Keratinocyte (primary cell): Measurements from ENCODE around the gene PGC.

Source experiments
- CTCF ChIP-seq, 3 experiments: IDR thresholded peaks in 1 of 3; conservative IDR thresholded peaks in 1 of 3; optimal IDR thresholded peaks in 1 of 3; 2 replicates in 2 of 3; 3 replicates in 1 of 3; pipeline versions ENCODE3 to v1.5.1; 2011; ENCODE audit warnings: low read length in 3 of 3, mild to moderate bottlenecking in 3 of 3, moderate library complexity in 2 of 3, control low read depth in 1 of 3, inconsistent platforms in 1 of 3; ENCODE audit not compliant: insufficient read depth in 2 of 3; ENCODE audit errors: extremely low read depth in 1 of 3
- EZH2 ChIP-seq: IDR thresholded peaks from one replicate; pipeline ENCODE4 v1.6.1; 2012; ENCODE audit warnings: inconsistent platforms, mild to moderate bottlenecking, low read length, moderate library complexity

GRCh38 chr6:41748542-41748941 is 1.3 kb upstream of the PGC start:
- no peak for TF ChIP-seq CTCF (optimal IDR thresholded peaks at IDR 0.05 in 1 of 3, IDR thresholded peaks at IDR 0.05 in 1 of 3, conservative IDR thresholded peaks at IDR 0.05 in 1 of 3; ENCODE audit: extremely low read depth in 1 of 3, insufficient read depth in 2 of 3, low read length in 3 of 3)
- TF ChIP-seq EZH2 = no peak
